ENCODE measurements around the gene KCNH1. TPM values are rescaled to one million over a fixed set of nuclear protein-coding genes. Genes with fewer than 3 reads are reported as not detected.

The KCNH1 gene, protein sequence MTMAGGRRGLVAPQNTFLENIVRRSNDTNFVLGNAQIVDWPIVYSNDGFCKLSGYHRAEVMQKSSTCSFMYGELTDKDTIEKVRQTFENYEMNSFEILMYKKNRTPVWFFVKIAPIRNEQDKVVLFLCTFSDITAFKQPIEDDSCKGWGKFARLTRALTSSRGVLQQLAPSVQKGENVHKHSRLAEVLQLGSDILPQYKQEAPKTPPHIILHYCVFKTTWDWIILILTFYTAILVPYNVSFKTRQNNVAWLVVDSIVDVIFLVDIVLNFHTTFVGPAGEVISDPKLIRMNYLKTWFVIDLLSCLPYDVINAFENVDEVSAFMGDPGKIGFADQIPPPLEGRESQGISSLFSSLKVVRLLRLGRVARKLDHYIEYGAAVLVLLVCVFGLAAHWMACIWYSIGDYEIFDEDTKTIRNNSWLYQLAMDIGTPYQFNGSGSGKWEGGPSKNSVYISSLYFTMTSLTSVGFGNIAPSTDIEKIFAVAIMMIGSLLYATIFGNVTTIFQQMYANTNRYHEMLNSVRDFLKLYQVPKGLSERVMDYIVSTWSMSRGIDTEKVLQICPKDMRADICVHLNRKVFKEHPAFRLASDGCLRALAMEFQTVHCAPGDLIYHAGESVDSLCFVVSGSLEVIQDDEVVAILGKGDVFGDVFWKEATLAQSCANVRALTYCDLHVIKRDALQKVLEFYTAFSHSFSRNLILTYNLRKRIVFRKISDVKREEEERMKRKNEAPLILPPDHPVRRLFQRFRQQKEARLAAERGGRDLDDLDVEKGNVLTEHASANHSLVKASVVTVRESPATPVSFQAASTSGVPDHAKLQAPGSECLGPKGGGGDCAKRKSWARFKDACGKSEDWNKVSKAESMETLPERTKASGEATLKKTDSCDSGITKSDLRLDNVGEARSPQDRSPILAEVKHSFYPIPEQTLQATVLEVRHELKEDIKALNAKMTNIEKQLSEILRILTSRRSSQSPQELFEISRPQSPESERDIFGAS
- 0.85 TPM for total RNA-seq
- 0.62 TPM for polyA plus RNA-seq
- long read RNA-seq, donor 1, result 0 reads
- long read RNA-seq, donor 2, result 0 reads
- long read RNA-seq, donor 3, result 0 reads
- long read RNA-seq, donor 4, result 0 reads
- long read RNA-seq, donor 5, full-length matches to known transcripts, result 1 of 1 reads
- long read RNA-seq, donor 5, partial matches to known transcripts, result 0 of 1 reads
- long read RNA-seq, donor 5, other reads (novel, unspliced or antisense), result 0 of 1 reads
- long read RNA-seq, donor 6, result 0 reads
- long read RNA-seq, donor 7, result 0 reads
- long read RNA-seq, donor 8, result 0 reads
- long read RNA-seq, donor 9, result 0 reads
- long read RNA-seq, donor 10, result 0 reads

DNA sequence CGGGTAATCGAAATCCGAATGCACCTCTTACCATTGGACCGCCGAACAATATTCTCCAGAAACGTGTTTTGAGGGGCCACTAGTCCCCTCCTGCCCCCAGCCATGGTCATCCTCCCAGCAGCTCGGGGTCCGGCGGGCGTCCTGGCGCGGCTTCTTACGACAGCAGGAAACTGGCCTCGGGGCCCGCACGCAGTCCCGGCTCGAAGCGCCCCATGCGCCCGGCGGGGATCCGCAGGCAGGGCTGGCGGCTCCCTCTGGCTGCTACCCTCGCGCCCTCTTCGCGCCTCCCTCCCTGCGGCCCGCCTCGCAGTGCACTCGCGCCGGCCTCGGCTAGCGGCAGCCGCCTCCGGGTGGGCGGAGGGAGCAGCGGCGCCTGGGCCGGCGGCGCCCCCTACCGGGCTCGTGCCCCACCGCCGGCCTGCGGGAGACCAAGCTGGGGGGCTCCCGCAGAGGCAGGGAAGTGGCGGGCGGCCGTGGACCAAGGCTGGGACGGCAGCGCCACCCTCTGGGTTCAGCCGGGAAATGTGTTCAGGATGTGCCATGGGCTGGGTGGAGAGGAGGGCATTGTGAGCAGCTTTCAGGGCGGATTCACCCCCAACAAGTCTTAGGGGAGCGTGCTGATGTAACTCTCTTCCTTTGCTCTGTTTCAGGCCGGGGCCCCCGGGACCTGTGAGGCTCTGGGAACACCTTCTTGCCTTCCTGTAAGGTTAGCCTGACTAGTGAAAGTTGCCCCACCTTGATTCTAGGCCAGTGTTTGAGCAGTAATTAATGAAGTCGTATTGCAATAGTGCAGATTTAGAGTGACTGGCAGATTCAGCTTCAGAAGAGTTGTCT lies at the start of gene KCNH1:
Gene KCNH1 (minus strand): TSS at position 313 of the 834 bp plus-strand sequence. CDS start 203 bp downstream, at position 110.
- H3K27me3 ChIP-seq (ENCODE audit: control insufficient read depth in 2 of 2, insufficient read depth in 1 of 2, low read length in 1 of 2), result peaks cover 26 to 36% of the 10 kb centered on the region in 2 donors

DNA sequence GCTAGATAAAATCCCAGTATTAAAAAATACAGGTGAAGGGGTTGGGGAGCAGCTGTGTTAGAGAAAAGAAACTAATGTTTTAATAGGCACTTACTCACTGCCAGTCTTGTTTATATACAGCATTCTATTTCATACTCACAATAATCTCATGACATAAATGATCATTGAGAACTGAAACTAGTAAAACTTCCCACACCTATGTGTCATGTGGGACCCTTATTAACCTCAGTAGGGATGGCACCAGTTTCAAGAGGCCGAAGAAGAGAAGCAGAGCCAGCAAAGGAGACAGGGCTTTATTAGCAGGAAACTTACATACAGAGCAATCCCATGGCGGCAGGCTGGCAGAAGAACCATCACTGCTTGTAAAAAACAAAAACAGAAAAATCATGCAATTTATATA lies 48.8 kb upstream of the KCNH1 start:
- no peaks in the 10 kb centered on the region for H3K36me3 ChIP-seq (ENCODE audit: control insufficient read depth in 2 of 2, insufficient read depth in 2 of 2, low read length in 1 of 2)
- no peak overlapping the region for H3K4me3 ChIP-seq (ENCODE audit: low read length in 2 of 2)
- no peaks in the 10 kb centered on the region for H3K9me3 ChIP-seq (ENCODE audit: control insufficient read depth in 2 of 2, insufficient read depth in 1 of 2, low read length in 1 of 2)
- over 99% methylated on average over 2 of the region's 2 CpGs for WGBS
- H3K27ac ChIP-seq (ENCODE audit: low read depth in 1 of 2, low read length in 1 of 2), result no peak overlapping the region
- no peaks in the 10 kb centered on the region for H3K27me3 ChIP-seq (ENCODE audit: control insufficient read depth in 2 of 2, insufficient read depth in 1 of 2, low read length in 1 of 2)
- H3K4me1 ChIP-seq (ENCODE audit: control insufficient read depth in 2 of 2, insufficient read depth in 2 of 2, low read length in 2 of 2), result no peaks in the 10 kb centered on the region
- no peak for DNase-seq (ENCODE audit: low read depth in 6 of 9, low spot score in 9 of 9)

More for the DNA sequence above, at the start of gene KCNH1:
- Histone ChIP-seq H3K4me1 (ENCODE audit: control insufficient read depth in 2 of 2, insufficient read depth in 2 of 2, low read length in 2 of 2) (peaks cover 3 to 13% of the 10 kb centered on the region in 2 donors), H3K4me3 (ENCODE audit: low read length in 2 of 2) (peak within 1 kb of the TSS; percentile 17 to 34), H3K9me3 (ENCODE audit: control insufficient read depth in 2 of 2, insufficient read depth in 1 of 2, low read length in 1 of 2) (no peaks in the 10 kb centered on the region), H3K27ac (ENCODE audit: low read depth in 1 of 2, low read length in 1 of 2) (no peak within 1 kb of the TSS), H3K36me3 (ENCODE audit: control insufficient read depth in 2 of 2, insufficient read depth in 2 of 2, low read length in 1 of 2) (no peaks in the 10 kb centered on the region)
- 2% methylated on average over 61 of the region's 61 CpGs for WGBS
- peak; percentile 44 to 88 (median 70) for DNase-seq (ENCODE audit: low read depth in 6 of 9, low spot score in 9 of 9)

DNA sequence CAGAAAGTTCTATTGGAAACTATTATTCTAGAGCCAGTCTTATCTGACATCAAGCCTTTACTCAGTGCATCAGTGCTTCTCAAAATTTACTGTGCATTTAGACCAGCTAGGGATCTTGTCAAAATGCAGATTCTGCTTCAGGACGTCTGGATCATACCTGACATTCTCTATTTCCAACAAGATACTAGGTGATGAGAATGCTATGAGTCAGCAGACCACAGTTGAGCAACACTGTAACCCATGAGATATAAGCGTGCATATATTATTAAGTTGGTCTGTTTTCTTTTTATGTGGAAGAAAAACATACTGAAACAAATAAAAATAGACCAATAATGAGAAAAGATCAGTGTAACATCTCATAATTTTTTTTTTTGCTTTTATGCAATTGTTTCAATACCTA lies 40.4 kb upstream of the KCNH1 start:
- 87% methylated on average over 2 of the region's 2 CpGs for WGBS

DNA sequence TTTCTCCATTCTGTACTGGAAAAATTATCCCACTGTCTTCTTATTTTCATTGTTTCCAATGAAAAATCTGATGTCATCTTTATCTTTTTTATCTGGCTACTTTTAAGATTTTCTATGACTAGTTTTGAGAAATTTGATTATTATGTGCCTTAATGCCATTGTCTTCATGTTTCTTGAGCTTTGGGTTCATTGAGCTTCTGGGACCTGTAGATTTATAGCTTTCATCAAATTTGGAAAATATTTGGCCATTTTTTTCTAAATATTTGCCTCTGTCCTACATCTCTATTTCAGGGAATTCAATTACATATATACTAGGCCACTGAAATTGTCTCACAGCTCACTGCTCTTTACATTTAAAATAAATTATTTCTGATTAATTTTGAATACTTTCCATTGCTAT lies 38.7 kb upstream of the KCNH1 start:
- Histone ChIP-seq H3K4me3 (ENCODE audit: low read length in 2 of 2) (no peak overlapping the region), H3K9me3 (ENCODE audit: control insufficient read depth in 2 of 2, insufficient read depth in 1 of 2, low read length in 1 of 2) (peaks cover 0 to 7% of the 10 kb centered on the region in 2 donors), H3K27me3 (ENCODE audit: control insufficient read depth in 2 of 2, insufficient read depth in 1 of 2, low read length in 1 of 2) (no peaks in the 10 kb centered on the region), H3K27ac (ENCODE audit: low read depth in 1 of 2, low read length in 1 of 2) (no peak overlapping the region), H3K4me1 (ENCODE audit: control insufficient read depth in 2 of 2, insufficient read depth in 2 of 2, low read length in 2 of 2) (no peaks in the 10 kb centered on the region), H3K36me3 (ENCODE audit: control insufficient read depth in 2 of 2, insufficient read depth in 2 of 2, low read length in 1 of 2) (no peaks in the 10 kb centered on the region)
- DNase-seq (ENCODE audit: low read depth in 6 of 9, low spot score in 9 of 9), result no peak

More for the DNA sequence above, 40.4 kb upstream of the KCNH1 start:
- no peak for DNase-seq (ENCODE audit: low read depth in 6 of 9, low spot score in 9 of 9)
- Histone ChIP-seq H3K4me3 (ENCODE audit: low read length in 2 of 2) (no peak overlapping the region), H3K27ac (ENCODE audit: low read depth in 1 of 2, low read length in 1 of 2) (no peak overlapping the region), H3K36me3 (ENCODE audit: control insufficient read depth in 2 of 2, insufficient read depth in 2 of 2, low read length in 1 of 2) (no peaks in the 10 kb centered on the region), H3K27me3 (ENCODE audit: control insufficient read depth in 2 of 2, insufficient read depth in 1 of 2, low read length in 1 of 2) (no peaks in the 10 kb centered on the region), H3K4me1 (ENCODE audit: control insufficient read depth in 2 of 2, insufficient read depth in 2 of 2, low read length in 2 of 2) (no peaks in the 10 kb centered on the region), H3K9me3 (ENCODE audit: control insufficient read depth in 2 of 2, insufficient read depth in 1 of 2, low read length in 1 of 2) (no peaks in the 10 kb centered on the region)

DNA sequence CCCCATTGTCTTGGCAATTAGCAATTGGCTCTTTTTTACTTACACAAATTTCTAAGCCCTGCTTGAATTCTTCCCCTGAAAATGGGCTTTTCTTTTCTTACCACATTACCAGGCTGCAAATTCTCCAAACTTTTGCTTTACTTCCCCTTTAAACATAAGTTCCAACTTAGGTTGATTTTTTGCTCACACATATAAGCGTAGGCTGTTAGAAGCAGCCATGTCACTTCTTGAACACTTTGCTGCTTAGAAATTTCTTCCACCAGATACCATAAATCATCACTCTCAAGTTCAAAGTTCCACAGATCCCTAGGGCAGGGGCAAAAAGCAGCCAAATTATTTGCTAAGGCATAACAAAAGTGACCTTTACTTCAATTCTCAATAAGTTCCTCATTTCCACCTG lies 35.4 kb upstream of the KCNH1 start:
- no peak for DNase-seq (ENCODE audit: low read depth in 6 of 9, low spot score in 9 of 9)
- peaks cover 0 to 7% of the 10 kb centered on the region in 2 donors for H3K9me3 ChIP-seq (ENCODE audit: control insufficient read depth in 2 of 2, insufficient read depth in 1 of 2, low read length in 1 of 2)
- no peak overlapping the region for H3K4me3 ChIP-seq (ENCODE audit: low read length in 2 of 2)
- no peaks in the 10 kb centered on the region for H3K4me1 ChIP-seq (ENCODE audit: control insufficient read depth in 2 of 2, insufficient read depth in 2 of 2, low read length in 2 of 2)
- H3K27ac ChIP-seq (ENCODE audit: low read depth in 1 of 2, low read length in 1 of 2), result no peak overlapping the region
- no peaks in the 10 kb centered on the region for H3K27me3 ChIP-seq (ENCODE audit: control insufficient read depth in 2 of 2, insufficient read depth in 1 of 2, low read length in 1 of 2)
- 97% methylated on average over 1 of the region's 1 CpG for WGBS
- no peaks in the 10 kb centered on the region for H3K36me3 ChIP-seq (ENCODE audit: control insufficient read depth in 2 of 2, insufficient read depth in 2 of 2, low read length in 1 of 2)

DNA sequence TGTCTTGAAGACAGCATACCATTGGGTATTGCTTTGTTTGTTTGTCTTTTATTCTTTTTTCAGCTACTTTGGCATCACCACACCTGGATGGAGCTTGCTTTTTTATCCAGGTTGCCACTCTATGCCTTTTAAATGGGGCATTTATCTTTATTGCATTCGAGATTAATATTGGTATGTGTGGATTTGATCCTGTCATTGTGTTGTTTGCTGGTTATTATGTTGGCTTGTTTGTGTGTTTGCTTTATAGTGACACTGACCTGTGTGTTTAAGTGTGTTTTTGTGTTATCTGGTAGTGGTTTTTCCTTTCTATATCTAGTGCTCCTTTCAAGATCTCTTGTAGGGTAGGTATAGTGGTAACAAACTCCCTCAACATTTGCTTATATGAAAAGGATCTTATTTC lies 24.9 kb upstream of the KCNH1 start:
- Histone ChIP-seq H3K9me3 (ENCODE audit: control insufficient read depth in 2 of 2, insufficient read depth in 1 of 2, low read length in 1 of 2) (peaks cover 0 to 3% of the 10 kb centered on the region in 2 donors), H3K4me3 (ENCODE audit: low read length in 2 of 2) (no peak overlapping the region)
- WGBS, result 96% methylated on average over 1 of the region's 1 CpG

DNA sequence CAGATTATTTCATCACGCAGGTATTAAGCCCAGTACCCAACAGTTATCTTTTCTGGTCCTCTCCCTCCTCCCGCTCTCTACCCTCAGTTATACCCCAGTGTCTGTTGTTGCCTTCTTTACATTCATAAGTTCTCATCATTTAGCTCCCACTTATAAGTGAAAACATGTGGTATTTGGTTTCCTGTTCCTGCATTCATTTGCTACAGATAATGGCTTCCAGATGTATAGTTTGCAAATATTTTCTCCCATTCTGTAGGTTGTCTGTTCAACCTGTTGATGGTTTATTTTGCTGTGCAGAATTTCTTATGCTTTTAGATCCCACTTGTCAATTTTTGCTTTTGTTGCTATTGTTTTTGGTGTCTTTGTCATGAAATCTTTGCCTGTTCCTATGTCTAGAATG lies 21.1 kb upstream of the KCNH1 start:
- H3K36me3 ChIP-seq (ENCODE audit: control insufficient read depth in 2 of 2, insufficient read depth in 2 of 2, low read length in 1 of 2), result no peaks in the 10 kb centered on the region
- no peaks in the 10 kb centered on the region for H3K27me3 ChIP-seq (ENCODE audit: control insufficient read depth in 2 of 2, insufficient read depth in 1 of 2, low read length in 1 of 2)
- no peaks in the 10 kb centered on the region for H3K9me3 ChIP-seq (ENCODE audit: control insufficient read depth in 2 of 2, insufficient read depth in 1 of 2, low read length in 1 of 2)
- WGBS, result 92% methylated on average over 2 of the region's 2 CpGs
- H3K4me1 ChIP-seq (ENCODE audit: control insufficient read depth in 2 of 2, insufficient read depth in 2 of 2, low read length in 2 of 2), result no peaks in the 10 kb centered on the region
- no peak overlapping the region for H3K4me3 ChIP-seq (ENCODE audit: low read length in 2 of 2)
- no peak overlapping the region for H3K27ac ChIP-seq (ENCODE audit: low read depth in 1 of 2, low read length in 1 of 2)
- no peak for DNase-seq (ENCODE audit: low read depth in 6 of 9, low spot score in 9 of 9)

More for the DNA sequence above, 24.9 kb upstream of the KCNH1 start:
- no peaks in the 10 kb centered on the region for H3K27me3 ChIP-seq (ENCODE audit: control insufficient read depth in 2 of 2, insufficient read depth in 1 of 2, low read length in 1 of 2)
- no peak overlapping the region for H3K27ac ChIP-seq (ENCODE audit: low read depth in 1 of 2, low read length in 1 of 2)
- DNase-seq (ENCODE audit: low read depth in 6 of 9, low spot score in 9 of 9), result no peak
- no peaks in the 10 kb centered on the region for H3K36me3 ChIP-seq (ENCODE audit: control insufficient read depth in 2 of 2, insufficient read depth in 2 of 2, low read length in 1 of 2)
- no peaks in the 10 kb centered on the region for H3K4me1 ChIP-seq (ENCODE audit: control insufficient read depth in 2 of 2, insufficient read depth in 2 of 2, low read length in 2 of 2)

DNA sequence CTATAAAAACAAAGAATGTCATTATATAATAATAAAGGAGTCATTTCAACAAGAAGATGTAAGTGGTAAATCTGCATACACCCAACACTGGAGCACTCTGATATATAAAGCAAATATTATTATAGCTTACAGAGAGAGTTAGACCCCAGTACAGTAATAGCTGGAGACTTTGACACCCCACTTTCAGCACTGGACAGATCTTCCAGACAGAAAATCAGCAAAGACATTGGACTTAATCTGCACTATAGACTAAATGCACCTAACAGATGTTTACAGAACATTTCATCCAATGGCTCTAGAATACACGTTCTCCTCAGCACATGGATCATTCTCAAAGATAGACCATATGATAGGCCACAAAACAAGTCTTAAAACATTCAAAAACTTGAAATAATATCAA lies 20.0 kb upstream of the KCNH1 start:
- no peak for DNase-seq (ENCODE audit: low read depth in 6 of 9, low spot score in 9 of 9)
- Histone ChIP-seq H3K27me3 (ENCODE audit: control insufficient read depth in 2 of 2, insufficient read depth in 1 of 2, low read length in 1 of 2) (no peaks in the 10 kb centered on the region), H3K4me1 (ENCODE audit: control insufficient read depth in 2 of 2, insufficient read depth in 2 of 2, low read length in 2 of 2) (no peaks in the 10 kb centered on the region), H3K9me3 (ENCODE audit: control insufficient read depth in 2 of 2, insufficient read depth in 1 of 2, low read length in 1 of 2) (no peaks in the 10 kb centered on the region), H3K27ac (ENCODE audit: low read depth in 1 of 2, low read length in 1 of 2) (no peak overlapping the region), H3K4me3 (ENCODE audit: low read length in 2 of 2) (no peak overlapping the region), H3K36me3 (ENCODE audit: control insufficient read depth in 2 of 2, insufficient read depth in 2 of 2, low read length in 1 of 2) (no peaks in the 10 kb centered on the region)
- WGBS, result 51% methylated on average over 1 of the region's 1 CpG
